D721Med (cell line): Measurements from ENCODE around the gene SEC11A.
"Not testable (repeated sequence)": the region's sequence is repeated elsewhere in the genome, so short reads cannot be mapped to it uniquely, and the experiment has no call there.

ENCODE experiments used
- DNase-seq: peaks from one replicate; pipeline ENCODE4 v3.0.0; 2011; ENCODE audit warnings: low spot score; ENCODE audit not compliant: insufficient read length
- FAIRE-seq: peaks from 2 replicates; lab custom pipeline; 2011; peaks lifted over from hg19 to GRCh38; lab: Jason Lieb, UNC
- TF ChIP-seq, protein P1 (sequence below): IDR thresholded peaks from 2 replicates; pipeline ENCODE4 v1.5.1; 2012; ENCODE audit warnings: mild to moderate bottlenecking, control low read depth; ENCODE audit not compliant: insufficient read depth; ENCODE audit errors: missing control alignments

Gene SEC11A

DNA sequence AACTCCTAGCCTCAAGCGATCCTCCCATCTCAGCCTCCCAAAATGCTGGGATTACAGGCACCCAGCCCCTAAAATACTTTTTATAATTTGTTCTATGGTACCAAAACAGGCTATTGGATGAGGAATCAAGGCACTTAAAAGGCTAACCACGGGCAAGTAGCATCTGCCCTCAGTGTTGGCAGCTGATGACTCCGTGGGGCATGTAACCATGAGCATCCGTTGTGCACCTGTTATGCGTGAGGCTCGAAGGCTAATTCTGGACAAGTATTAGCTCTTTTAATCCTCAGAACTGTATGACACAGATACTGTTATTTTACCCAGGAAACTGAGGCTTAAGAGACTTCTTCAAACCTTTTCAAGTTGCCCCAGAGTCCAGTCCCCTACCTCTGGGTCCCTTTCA lies 72.1 kb downstream of the SEC11A start:
- DNase-seq (no peak), FAIRE-seq (no peak)
- TF ChIP-seq, protein P1, sequence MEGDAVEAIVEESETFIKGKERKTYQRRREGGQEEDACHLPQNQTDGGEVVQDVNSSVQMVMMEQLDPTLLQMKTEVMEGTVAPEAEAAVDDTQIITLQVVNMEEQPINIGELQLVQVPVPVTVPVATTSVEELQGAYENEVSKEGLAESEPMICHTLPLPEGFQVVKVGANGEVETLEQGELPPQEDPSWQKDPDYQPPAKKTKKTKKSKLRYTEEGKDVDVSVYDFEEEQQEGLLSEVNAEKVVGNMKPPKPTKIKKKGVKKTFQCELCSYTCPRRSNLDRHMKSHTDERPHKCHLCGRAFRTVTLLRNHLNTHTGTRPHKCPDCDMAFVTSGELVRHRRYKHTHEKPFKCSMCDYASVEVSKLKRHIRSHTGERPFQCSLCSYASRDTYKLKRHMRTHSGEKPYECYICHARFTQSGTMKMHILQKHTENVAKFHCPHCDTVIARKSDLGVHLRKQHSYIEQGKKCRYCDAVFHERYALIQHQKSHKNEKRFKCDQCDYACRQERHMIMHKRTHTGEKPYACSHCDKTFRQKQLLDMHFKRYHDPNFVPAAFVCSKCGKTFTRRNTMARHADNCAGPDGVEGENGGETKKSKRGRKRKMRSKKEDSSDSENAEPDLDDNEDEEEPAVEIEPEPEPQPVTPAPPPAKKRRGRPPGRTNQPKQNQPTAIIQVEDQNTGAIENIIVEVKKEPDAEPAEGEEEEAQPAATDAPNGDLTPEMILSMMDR = no peak

DNA sequence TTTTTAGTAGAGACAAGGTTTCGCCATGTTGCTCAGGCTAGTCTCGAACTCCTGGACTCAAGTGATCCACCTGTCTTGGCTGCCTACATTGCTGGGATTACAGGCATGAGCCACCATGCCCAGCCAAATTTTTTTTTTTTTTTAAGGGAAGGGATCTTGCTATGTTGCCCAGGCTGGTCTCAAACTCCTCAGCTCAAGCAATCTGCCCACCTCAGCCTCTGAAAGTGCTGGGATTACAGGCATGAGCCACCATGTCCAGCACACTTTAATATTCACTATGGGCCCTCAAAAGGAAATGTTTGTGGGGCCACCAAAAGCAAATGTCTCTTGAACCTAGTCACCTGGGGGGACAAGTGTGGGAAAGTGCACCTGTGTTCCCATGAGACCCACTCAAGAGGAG lies 73.3 kb downstream of the SEC11A start:
- not testable (repeated sequence) for DNase-seq, FAIRE-seq

DNA sequence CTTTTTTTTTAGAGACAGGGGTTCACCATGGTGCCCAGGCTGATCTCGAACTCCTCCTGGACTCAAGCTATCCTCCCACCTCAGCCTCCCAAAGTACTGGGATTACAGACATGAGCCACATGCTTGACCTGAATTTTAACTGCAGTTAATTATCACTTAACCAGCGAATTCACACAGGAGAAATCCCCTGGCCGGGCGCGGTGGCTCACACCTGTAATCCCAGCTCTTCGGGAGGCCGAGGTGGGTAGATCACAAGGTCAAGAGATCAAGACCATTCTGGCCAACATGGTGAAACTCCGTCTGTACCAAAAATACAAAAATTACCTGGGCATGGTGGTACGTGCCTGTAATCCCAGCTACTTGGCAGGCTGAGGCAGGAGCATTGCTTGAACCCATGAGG lies 74.1 kb downstream of the SEC11A start:
- not testable (repeated sequence) for FAIRE-seq, DNase-seq

DNA sequence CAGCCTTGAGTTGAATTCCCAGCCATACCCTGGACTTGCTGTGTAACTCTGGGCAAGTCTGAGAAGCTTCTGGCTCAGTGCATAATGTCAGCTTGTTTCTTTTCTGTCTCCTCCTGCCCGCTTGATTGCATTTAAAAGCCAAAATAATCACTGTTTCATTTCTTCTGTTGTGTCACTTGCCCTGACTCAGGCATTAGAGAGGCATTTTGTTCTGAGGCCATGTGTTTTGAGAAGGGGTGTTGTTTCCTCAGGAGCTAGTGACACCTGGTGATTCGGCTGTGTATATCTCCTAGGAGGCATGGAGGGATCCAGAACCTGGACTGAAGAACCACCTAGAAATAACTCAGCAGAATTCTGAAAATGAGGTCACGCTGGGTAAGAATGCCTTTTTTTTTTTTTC lies 77.8 kb downstream of the SEC11A start:
- no peak for FAIRE-seq

DNA sequence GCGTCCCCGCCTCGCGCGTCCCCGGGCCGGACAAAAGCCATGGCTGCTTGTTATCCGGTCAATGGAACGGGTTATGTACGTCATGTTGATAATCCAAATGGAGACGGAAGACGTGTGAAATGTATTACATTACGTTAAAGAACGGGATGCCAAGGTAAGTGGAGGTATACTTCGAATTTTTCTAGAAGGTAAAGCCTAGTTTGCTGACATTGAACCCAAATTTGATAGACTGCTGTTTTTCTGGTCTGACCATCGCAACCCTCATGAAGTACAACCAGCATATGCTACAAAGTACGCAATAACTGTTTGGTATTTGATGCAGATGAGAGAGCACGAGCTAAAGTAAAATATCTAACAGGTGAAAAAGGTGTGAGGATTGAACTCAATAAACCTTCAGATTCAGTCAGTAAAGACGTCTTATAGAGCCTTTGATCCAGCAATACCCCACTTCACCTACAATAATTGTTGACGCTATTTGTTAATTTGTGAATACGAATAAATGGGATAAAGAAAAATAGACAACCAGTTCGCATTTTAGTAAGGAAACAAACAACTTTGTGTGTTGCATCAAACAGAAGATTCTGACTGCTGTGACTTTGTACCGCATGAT lies 81.6 kb downstream of the SEC11A start:
- TF ChIP-seq, protein P1 = no peak
- no peak for DNase-seq
- FAIRE-seq = no peak

More for the DNA sequence above, 77.8 kb downstream of the SEC11A start:
- no peak for DNase-seq
- TF ChIP-seq, protein P1 = no peak

DNA sequence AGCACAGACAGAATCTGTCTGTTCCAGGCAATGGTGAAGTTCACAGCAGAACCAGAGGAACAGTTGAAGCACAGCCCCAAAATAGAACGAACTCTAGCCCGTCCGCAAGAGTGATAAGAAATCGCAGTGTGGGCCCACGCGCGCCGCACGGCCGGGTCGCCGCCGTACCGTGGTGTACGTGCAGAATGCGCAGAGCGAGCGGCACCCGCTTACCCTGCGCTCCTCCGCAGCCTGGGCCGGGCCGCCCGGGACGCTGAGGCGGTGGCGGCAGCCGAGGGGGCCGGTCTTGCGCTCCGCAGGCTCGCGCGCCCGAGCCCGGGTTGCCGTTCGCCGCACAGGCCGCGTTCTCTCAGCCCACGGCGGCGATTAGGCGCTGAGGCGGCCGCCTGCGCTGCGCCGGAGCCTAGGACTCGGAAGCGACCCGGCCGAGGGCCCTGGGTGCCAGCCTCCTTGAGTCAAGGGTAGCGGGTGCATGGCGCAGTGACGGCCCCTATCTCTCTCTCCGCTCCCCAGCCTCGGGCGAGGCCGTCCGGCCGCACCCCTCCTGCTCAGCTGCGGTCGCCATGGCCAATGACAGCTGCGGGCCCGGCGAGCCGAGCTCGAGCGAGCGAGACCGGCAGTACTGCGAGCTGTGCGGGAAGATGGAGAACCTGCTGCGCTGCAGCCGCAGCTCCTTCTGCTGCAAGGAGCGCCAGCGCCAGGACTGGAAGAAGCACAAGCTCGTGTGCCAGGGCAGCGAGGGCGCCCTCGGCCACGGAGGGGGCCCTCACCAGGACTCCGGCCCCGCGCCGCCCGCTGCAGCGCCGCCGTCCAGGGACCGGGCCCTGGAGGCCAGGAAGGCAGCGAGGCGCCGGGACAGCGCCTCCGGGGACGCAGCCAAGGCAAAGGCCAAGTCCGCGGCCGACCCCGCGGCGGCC lies 82.4 kb downstream of the SEC11A start:
- DNase-seq (no peak), FAIRE-seq (no peak)
- TF ChIP-seq, protein P1 = no peak

DNA sequence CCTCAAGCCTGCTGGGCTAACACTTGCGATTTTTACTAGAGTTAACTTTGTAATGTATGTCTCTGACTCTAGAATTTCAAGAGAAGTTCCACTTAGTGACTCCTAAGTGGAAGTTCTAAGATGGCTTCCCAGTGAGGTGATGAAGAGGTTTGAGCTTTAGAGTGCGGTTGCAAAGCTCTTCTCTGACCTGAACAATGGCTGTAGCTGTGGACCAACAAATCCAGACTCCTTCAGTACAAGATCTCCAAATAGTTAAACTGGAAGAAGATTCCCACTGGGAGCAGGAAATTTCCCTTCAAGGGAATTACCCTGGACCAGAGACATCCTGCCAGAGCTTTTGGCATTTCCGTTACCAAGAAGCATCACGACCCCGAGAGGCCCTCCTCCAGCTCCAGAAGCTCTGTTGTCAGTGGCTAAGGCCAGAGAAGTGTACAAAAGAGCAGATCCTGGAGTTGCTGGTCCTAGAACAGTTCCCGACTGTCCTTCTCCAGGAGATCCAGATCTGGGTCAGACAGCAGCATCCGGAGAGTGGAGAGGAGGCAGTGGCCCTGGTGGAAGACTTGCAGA lies 84.2 kb downstream of the SEC11A start:
- DNase-seq = no peak
- FAIRE-seq = no peak
- TF ChIP-seq, protein P1 = no peak

DNA sequence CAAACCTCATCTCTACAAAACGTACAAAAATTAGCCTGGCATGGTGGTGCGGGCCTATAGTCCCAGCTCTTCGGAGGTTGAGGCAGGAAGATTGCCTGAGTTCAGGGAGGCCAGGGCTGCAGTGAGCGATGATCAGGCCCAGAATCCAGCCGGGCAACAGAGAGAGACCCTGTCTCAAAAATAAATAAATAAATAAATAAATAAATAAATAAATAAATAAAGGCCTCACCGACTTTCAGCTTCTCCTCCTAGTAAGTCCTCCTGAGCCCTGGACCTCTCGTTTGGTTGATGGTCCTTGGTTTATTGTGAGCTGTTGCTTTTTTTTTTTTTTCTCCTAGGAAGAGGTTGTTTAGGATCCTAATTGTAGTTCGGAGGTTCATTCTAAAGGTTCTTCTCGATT lies 86.9 kb downstream of the SEC11A start:
- FAIRE-seq = no peak
- TF ChIP-seq, protein P1 = no peak
- no peak for DNase-seq
